Measurements from ENCODE around the gene CLCN6. TPM values are rescaled to one million over a fixed set of nuclear protein-coding genes. Genes with fewer than 3 reads are reported as not detected.

Gene CLCN6
- total and polyA plus RNA-seq, 2 of the 8 experiments (the other 6 are each of a cell fraction or from before 2014, with no cell fraction given): 15.7 to 26.0 TPM

- ChIA-PET CTCF (ENCODE audit: partially characterized antibody) (interaction anchor here (0.7 to 1.1 kb wide), 4 partner anchors 9 to 311 kb away, joined by 3 to 6 read pairs (median 3); no protein-coding TSS in a partner anchor), POLR2A (ENCODE audit: partially characterized antibody) (interaction anchor here (0.7 to 1.3 kb wide), 6 partner anchors 9 to 148 kb away, joined by 3 to 6 read pairs (median 3); partner anchors contain the start of gene CLCN6)
- no peaks in the 10 kb centered on the region for H3K79me2 ChIP-seq (ENCODE audit: control insufficient read depth in 1 of 2, insufficient read depth in 2 of 2, low read length in 2 of 2)
- no peak within 1 kb of the TSS for H2BK5ac ChIP-seq (ENCODE audit: low read depth, low read length)
- peak in 1 of 2 experiments; percentile 83 for DNase-seq (ENCODE audit: low read depth in 1 of 2, low spot score in 2 of 2)
- H3K23me2 ChIP-seq (ENCODE audit: low read depth, low read length): peaks cover 3% of the 10 kb centered on the region; the same call in 1 of the 2 replicates
- no peak within 1 kb of the TSS for H3K14ac ChIP-seq (ENCODE audit: insufficient read length)
- H3K9ac ChIP-seq (replicated peaks in 1 of 4; ENCODE audit: extremely low read depth in 1 of 4, low read depth in 3 of 4, low read length in 3 of 4): no peak within 1 kb of the TSS
- H4K20me1 ChIP-seq (replicated peaks in 1 of 2; ENCODE audit: control insufficient read depth in 1 of 2, insufficient read depth in 2 of 2, low read length in 2 of 2): no peaks in the 10 kb centered on the region
- peak within 1 kb of the TSS; percentile 29 for H4K91ac ChIP-seq (replicated peaks; ENCODE audit: insufficient read length, low read length)
- no peak within 1 kb of the TSS for H3K4ac ChIP-seq (replicated peaks; ENCODE audit: insufficient read length, low read depth, low read length)
- H3K36me3 ChIP-seq (ENCODE audit: control insufficient read depth in 2 of 4, insufficient read depth in 4 of 4, low read length in 3 of 4): no peaks in the 10 kb centered on the region
- H3K4me2 ChIP-seq (ENCODE audit: insufficient read depth in 1 of 2, low read depth in 2 of 2, low read length in 2 of 2): peak within 1 kb of the TSS; percentile 61 to 65
- peak within 1 kb of the TSS; percentile 71; the same call in 1 of the 2 replicates for H2BK12ac ChIP-seq (ENCODE audit: low read depth, low read length)
- no peak within 1 kb of the TSS for H2AK5ac ChIP-seq (ENCODE audit: low read depth, low read length)
- H2BK120ac ChIP-seq (replicated peaks; ENCODE audit: low read depth, low read length): no peak within 1 kb of the TSS
- no peak for FAIRE-seq
- H4K5ac ChIP-seq (ENCODE audit: insufficient read length, low read depth, low read length): no peak within 1 kb of the TSS
- H3K23ac ChIP-seq (ENCODE audit: insufficient read length): no peak within 1 kb of the TSS
- H3K4me1 ChIP-seq (replicated peaks in 1 of 4; ENCODE audit: control insufficient read depth in 3 of 4, insufficient read depth in 4 of 4, low read length in 3 of 4): peaks cover 0 to 16% (median 10%) of the 10 kb centered on the region in 4 experiments; a peak in 6 of 7 replicates
- H4K8ac ChIP-seq (ENCODE audit: extremely low read depth, insufficient read depth, low read length): no peak within 1 kb of the TSS
- no peak within 1 kb of the TSS for H3K56ac ChIP-seq (replicated peaks; ENCODE audit: insufficient read length, low read depth, low read length)
- H2BK15ac ChIP-seq (ENCODE audit: low read length): peak within 1 kb of the TSS; percentile 88; the same call in 1 of the 2 replicates
- H3K9me3 ChIP-seq (ENCODE audit: insufficient read depth in 2 of 2, low read depth in 1 of 2, low read length in 1 of 2): peaks cover 0 to 5% of the 10 kb centered on the region in 2 experiments; a peak in 1 of 4 replicates
- no peak within 1 kb of the TSS for H2BK20ac ChIP-seq (ENCODE audit: low read length)
- no peaks in the 10 kb centered on the region for H3K79me1 ChIP-seq (ENCODE audit: low read depth, low read length)
- peak within 1 kb of the TSS; percentile 68 for H3K18ac ChIP-seq (ENCODE audit: extremely low read depth, low read length)
- no peak within 1 kb of the TSS for H2AFZ ChIP-seq (ENCODE audit: low read length)
- 21% methylated on average over 14 of the region's 29 CpGs; no CpG with 5 or more reads in 1 of the 2 experiments for WGBS, 2 experiments (ENCODE audit: extremely low coverage in 1 of 2, insufficient coverage in 1 of 2, insufficient read length in 1 of 2, insufficient replicate concordance in 2 of 2, low coverage in 1 of 2, low lambda C conversion rate in 2 of 2, missing lambda C conversion rate in 1 of 2)
- H3K27me3 ChIP-seq (replicated peaks in 1 of 4; ENCODE audit: control insufficient read depth in 3 of 4, extremely low read depth in 1 of 4, insufficient read depth in 3 of 4, low read length in 3 of 4): peaks cover 7 to 40% (median 30%) of the 10 kb centered on the region in 4 experiments
- H3K4me3 ChIP-seq (ENCODE audit: extremely low read depth in 1 of 4, insufficient read depth in 2 of 4, low read depth in 3 of 4, low read length in 4 of 4): peak within 1 kb of the TSS in 2 of 4 experiments; percentile 26 to 51; a peak in 4 of 8 replicates
- H3K27ac ChIP-seq (ENCODE audit: low read depth, low read length): no peak within 1 kb of the TSS
- TF ChIP-seq KDM1A (IDR thresholded peaks at IDR 0.05; ENCODE audit: borderline replicate concordance, low read length) (no peak), TBP (IDR thresholded peaks at IDR 0.05; ENCODE audit: low read depth, low read length) (no peak), KDM4A (IDR thresholded peaks at IDR 0.05; ENCODE audit: low read depth, low read length, severe bottlenecking) (peak; percentile 65), CBX8 (IDR thresholded peaks at IDR 0.05; ENCODE audit: borderline replicate concordance, low read depth, low read length) (no peak), CREB1 (IDR thresholded peaks at IDR 0.05) (peak; percentile 12; the same call in 1 of the 2 replicates), TAF1 (IDR thresholded peaks at IDR 0.05; ENCODE audit: low read depth, low read length) (no peak), CTBP2 (IDR thresholded peaks at IDR 0.05; ENCODE audit: borderline replicate concordance, insufficient read depth, insufficient read length, low read length) (no peak), EP300 (IDR thresholded peaks at IDR 0.05; ENCODE audit: borderline replicate concordance in 1 of 2, low read depth in 2 of 2, low read length in 2 of 2) (no peak), ASH2L (IDR thresholded peaks at IDR 0.05; ENCODE audit: low read length) (no peak), EGR1 (IDR thresholded peaks at IDR 0.05; ENCODE audit: borderline replicate concordance, low read depth, low read length) (no peak), POU5F1 (IDR thresholded peaks at IDR 0.05; ENCODE audit: low read depth, low read length) (no peak), JUND (IDR thresholded peaks at IDR 0.05; ENCODE audit: low read length) (no peak)
- TF ChIP-seq, protein P1, sequence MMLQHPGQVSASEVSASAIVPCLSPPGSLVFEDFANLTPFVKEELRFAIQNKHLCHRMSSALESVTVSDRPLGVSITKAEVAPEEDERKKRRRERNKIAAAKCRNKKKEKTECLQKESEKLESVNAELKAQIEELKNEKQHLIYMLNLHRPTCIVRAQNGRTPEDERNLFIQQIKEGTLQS (IDR thresholded peaks at IDR 0.05; ENCODE audit: insufficient read depth, low read depth, low read length): no peak
Measured at GRCh38 chr1:11761988-11762406, 44.0 kb upstream of the CLCN6 start, which contains the start of gene C1orf167. C1orf167 (plus strand) TSS chr1:11762193; CDS start chr1:11764401, 2,208 bp downstream.
